Activated CD4-positive, alpha-beta T cell treated with anti-CD3 and anti-CD28 coated beads, Interleukin-2, Interleukin-4, amounts not matched to agents 100 ng/mL and 50 ng/mL, durations not matched to agents 16 hours and 8 hours (primary cell): ENCODE results near the gene NEU4.
A peak's percentile ranks its signal among the peaks of the same experiment; 100 is the strongest.
"Not testable (repeated sequence)": the region's sequence is repeated elsewhere in the genome, so short reads cannot be mapped to it uniquely, and the experiment has no call there.

Experiments
- DNase-seq: peaks from one replicate; pipeline ENCODE4 v3.0.0-alpha.2; 2020; ENCODE audit warnings: low spot score

Gene NEU4

GRCh38 chr2:241775223-241776177, 33.5 kb upstream of the NEU4 start:
- no peak for DNase-seq

- DNase-seq: no peak
Observed at GRCh38 chr2:241776336-241777169, 32.4 kb upstream of the NEU4 start, which contains the start of gene GAL3ST2. Gene GAL3ST2, plus strand, starts transcription at chr2:241776822. Its CDS starts 134 bp downstream, at chr2:241776956.

GRCh38 chr2:241777170-241777685, 31.8 kb upstream of the NEU4 start:
- DNase-seq: no peak

GRCh38 chr2:241777686-241778627, 31.0 kb upstream of the NEU4 start:
- no peak for DNase-seq

- DNase-seq: no peak
Observed at GRCh38 chr2:241780939-241781569, 27.9 kb upstream of the NEU4 start.

DNA sequence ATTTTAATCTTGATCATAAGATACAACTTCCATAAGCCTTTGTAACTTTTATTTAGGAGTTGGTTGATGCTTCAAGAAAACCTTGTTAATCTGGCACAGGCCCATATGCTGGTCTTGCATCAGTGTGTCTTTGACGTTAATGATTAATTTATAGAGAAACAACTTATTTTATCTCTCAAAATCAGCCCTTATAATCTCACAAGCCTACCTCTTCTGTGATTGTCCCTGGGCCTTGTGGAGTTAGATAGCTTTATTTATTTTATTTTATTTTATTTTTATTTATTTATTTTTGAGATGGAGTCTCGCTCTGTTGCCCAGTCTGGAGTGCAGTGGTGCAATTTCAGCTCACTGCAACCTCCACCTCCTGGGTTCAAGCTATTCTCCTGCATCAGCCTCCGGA, 26.9 kb upstream of the NEU4 start:
- not testable (repeated sequence) for DNase-seq

DNA sequence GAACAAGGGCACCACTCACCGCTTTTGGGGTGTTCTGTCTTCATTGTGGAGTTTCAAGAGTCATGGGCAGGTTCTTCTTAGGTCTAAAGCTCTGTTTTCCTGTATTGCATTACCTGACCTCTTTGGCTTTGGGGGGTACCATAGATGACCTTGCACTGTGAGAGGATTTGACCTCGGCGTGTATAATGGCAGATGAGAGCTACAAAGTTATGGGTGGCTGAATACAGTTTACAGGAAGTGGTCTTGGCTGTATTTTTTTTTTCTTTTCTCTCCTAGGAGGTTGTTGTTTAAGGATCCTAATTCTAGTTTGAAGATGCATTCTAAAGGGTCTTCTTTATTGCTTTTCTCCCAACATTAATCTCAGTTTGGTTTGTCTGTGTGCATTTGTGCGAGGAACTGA, 20.9 kb upstream of the NEU4 start:
- no peak for DNase-seq

- DNase-seq: peak; percentile 57
Observed at GRCh38 chr2:241788572-241788971, 20.4 kb upstream of the NEU4 start.

DNA sequence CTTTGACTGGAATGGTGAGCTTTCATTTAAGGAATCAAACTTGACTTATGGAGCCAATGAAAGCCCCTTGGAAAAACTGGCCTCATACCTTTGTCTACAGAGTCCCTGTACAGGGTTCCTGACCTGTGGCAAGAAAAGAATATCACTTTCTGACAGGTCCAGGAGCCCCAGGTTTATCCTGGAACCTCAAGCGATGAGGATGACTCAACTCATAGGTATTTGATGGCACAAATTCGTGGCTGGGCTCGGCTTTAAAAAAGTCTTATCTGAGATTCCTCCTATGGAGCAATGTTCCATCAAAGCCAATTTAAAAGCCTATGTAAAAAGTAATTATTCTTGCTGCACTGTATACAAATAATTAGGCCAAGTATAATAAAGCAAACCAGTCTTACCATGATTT, 17.6 kb upstream of the NEU4 start:
- not testable (repeated sequence) for DNase-seq

GRCh38 chr2:241793385-241793784, 15.6 kb upstream of the NEU4 start:
- DNase-seq: no peak

DNA sequence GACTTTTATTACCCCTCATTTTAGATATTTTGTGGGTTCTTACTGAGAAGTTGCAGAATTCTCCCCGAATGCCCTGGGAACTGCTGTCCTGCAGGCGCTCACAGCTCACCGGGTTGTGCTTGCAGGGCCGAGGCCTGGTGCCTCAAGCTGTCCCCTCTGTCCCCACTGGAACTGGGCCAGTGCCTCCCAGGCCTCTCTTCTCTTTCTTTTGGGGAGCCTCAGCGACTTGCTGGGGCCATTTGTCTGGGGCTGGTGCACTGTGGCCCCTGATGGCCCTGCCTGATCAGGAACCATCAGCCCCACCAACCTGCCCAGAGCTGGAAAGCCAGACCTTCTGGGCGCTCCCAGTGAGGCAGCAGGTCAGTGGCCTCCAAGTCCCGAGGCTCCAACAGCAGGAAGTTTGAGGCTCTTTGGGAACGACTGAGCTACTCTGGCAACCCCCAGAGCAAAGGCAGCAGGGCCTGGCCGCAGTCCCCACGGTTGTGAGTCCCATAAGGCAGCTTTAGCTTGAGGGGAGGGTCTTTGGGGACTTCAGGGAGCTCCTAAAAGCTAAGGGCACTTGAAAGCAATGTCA, 14.7 kb upstream of the NEU4 start:
- no peak for DNase-seq

DNA sequence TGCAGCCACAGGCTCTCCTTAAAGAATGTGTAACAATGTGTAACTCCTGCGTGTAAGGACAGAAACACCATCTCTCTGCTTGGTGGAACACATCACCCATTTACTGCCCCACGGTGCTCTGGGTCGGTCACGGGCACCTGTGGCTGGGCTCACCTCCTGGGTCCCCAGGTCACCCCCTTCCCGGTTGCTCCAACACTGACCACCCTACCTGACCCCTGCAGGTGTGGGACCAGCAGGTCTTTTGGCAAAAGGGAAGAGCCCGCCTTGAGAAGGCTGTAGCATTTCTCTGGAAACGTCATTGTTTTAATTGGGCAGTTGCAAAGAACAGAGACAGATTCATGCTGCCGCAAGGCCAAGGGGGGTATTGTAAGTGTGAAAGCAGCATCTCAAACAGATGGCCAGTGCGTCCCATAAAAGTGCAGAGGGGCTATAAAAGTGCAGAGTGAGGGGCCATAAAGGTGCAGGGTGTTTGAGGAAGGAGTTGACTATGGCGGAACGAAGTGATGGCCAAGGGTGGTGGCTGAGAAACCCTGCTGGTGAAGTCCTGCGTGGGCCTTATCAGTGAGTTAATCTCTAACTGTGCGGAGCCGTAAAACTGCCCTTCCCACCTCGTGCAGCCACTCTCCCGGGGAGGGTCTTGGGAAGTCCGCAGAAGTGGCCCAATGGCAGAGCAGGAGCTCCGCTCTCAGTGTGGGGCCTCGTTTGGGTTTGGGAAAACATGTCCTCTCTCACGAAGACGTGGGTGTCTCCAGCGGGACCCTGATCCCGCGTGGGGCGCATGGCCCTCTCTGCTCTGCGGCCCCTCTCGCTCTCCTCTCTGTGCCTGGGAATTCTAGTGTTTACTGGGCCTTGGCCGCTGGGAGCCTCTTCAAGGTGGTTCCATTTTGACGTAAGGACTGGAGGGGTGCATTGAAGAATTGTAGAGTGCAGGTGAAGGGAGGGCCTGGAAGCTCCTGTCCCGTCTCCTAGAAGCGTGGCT, 13.7 kb upstream of the NEU4 start:
- no peak for DNase-seq

DNA sequence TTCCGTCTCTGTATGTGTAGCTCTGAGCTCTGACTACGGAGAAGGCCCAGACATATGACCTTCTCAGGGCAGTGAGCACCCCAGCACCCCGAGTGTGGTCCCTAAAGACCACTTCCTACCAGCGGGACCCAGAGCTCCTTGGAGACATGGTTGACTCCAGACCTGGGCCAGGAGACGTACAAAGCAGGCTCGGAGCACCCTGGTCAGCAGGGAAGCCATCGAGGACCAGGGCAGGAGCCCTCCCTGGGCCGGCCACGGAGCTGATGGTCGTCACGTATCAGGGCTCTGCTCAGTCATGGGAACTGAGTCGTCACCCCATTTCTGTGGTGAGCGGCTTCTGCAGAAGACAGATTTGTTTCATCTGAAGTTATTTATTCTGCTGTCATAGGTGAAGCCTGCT, 12.8 kb upstream of the NEU4 start:
- DNase-seq: no peak

GRCh38 chr2:241796610-241797138, 12.3 kb upstream of the NEU4 start:
- DNase-seq: no peak

DNA sequence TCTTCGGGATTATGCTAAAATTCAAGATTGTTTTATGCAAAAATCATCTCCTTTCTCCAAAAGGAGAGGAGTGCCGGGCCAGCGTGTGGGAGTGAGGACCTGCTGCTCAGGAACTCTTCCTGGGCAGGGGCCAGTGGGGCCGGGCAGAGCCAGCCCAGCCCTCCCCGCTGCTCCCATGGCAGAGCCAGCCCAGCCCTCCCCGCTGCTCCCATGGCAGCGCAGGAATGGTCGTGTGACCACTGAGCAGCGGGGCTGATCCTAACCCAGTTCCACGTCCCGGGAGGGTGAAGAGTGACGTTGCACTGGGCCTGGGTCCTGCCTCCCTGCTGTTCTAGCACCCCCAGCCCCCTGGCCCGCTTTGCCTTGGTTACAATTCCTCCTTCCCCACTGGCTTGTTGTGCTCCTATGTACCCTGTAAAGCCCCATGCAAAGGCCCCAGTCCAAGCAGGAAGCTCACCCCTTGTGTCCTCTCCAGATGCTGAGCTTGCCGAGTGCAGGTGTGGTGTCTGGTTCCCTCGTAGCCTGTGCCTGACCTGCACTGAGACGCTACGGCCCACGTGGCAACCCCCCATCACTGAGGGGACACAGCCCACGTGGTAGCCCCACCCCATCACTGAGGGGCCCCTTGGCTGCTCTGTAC, 11.4 kb upstream of the NEU4 start:
- no peak for DNase-seq

- no peak for DNase-seq
Observed at GRCh38 chr2:241798081-241798630, 10.8 kb upstream of the NEU4 start.

DNA sequence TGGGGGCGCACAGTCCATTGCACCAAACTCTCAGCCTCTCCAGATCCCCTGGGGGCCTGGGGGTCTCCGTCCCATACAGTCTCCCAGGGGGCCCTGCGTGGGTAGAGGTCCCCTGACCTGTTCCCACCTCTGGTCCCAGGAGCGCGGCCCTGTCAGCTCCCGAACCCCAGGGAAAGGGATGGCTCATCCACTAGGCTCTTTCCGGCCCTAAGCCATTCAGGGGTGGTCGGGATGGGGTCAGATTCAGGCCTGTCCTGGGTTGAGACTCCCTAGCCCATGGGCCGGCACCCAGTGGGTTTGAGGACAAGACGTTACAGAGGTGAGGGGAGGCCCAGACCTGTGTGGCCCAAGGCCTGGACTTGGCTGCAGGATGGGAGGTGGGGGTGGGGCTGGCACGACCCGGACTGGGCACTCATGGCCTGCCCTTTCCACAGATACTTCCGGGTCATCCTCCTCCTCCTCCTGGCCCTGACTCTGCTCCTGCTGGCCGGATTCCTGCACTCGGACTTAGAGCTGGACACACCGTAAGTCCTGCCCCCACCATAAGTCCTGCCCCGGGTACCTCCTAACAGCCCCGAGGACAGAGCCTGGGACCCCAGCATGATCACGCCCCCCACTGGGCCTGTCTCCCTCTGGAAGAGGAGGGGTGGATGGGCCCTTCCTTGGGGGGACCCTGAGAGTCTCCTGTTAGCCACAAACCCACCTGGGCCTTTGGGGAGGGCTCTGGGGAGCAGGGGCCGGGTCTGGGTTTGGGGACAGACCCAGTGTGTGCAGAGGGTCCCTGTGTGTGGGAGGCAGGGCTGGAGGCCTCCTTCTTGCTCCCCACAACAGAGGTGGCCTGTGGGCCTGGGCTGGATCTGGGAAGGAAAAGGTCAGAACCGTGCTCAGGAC, 10.1 kb upstream of the NEU4 start:
- DNase-seq: no peak
